PC-9 (cell line): Measurements from ENCODE around the gene IMPA2. TPM values are rescaled to one million over a fixed set of nuclear protein-coding genes. Genes with fewer than 3 reads are reported as not detected.
A peak's percentile ranks its signal among the peaks of the same experiment; 100 is the strongest.

ENCODE experiments used
- BruUV-seq: library from RNA; stranded (reverse); fragments of 400-500 nt; replicated peaks from 2 replicates; lab custom pipeline; 2021; lab: Mats Ljungman, UMichigan
- CTCF ChIA-PET: fragments of 300-600 bp; sonication (Branson Sonifier 250); formaldehyde crosslinking; loops from one replicate; lab custom pipeline; 2022; ENCODE audit warnings: antibody characterized with exemption; lab: Charles Lee
- POLR2A ChIA-PET: fragments of 300-600 bp; sonication (Branson Sonifier 250); formaldehyde crosslinking; loops from one replicate; lab custom pipeline; 2022; ENCODE audit warnings: antibody characterized with exemption; ENCODE audit not compliant: unreplicated experiment; lab: Charles Lee
- DNase-seq, 2 experiments: peaks; one replicate each; pipeline versions ENCODE4 v3.0.0 to v3.0.0-alpha.2; 2015 to 2022; ENCODE audit warnings: mixed read lengths in 1 of 2
- H2AFZ ChIP-seq: fragments of 200-600 bp; sonication (generic); 2 replicates; pipeline ENCODE4 v1.8.1; 2017; ENCODE audit warnings: antibody characterized with exemption
- H3F3A ChIP-seq: fragments of 200-600 bp; sonication (generic); 2 replicates; pipeline ENCODE4 v1.8.1; 2017; ENCODE audit warnings: antibody characterized with exemption, mild to moderate bottlenecking, low read depth; ENCODE audit not compliant: insufficient read depth
- H3K27ac ChIP-seq: fragments of 200-600 bp; sonication (generic); 2 replicates; pipeline ENCODE4 v1.6.1; 2016; ENCODE audit warnings: mixed run types
- H3K27me3 ChIP-seq: fragments of 200-600 bp; sonication (generic); 2 replicates; pipeline ENCODE4 v1.6.1; 2016; ENCODE audit warnings: low read depth, mixed run types; ENCODE audit not compliant: insufficient read depth
- H3K36me3 ChIP-seq: fragments of 200-600 bp; sonication (generic); 2 replicates; pipeline ENCODE4 v1.6.1; 2016; ENCODE audit warnings: low read depth, mixed run types
- H3K4me1 ChIP-seq: fragments of 200-600 bp; sonication (generic); replicated peaks from 2 replicates; pipeline ENCODE4 v1.6.1; 2016; ENCODE audit warnings: mixed run types; ENCODE audit not compliant: insufficient read depth
- H3K4me2 ChIP-seq: fragments of 200-600 bp; sonication (generic); 2 replicates; pipeline ENCODE4 v1.6.1; 2017; ENCODE audit warnings: mixed run types
- H3K4me3 ChIP-seq: fragments of 200-600 bp; sonication (generic); 2 replicates; pipeline ENCODE4 v1.6.1; 2016; ENCODE audit warnings: mixed run types
- H3K79me2 ChIP-seq: fragments of 200-600 bp; sonication (generic); 2 replicates; pipeline ENCODE4 v1.6.1; 2017; ENCODE audit warnings: low read depth, mixed run types
- H3K9me2 ChIP-seq: fragments of 200-600 bp; sonication (generic); 2 replicates; pipeline ENCODE4 v1.8.1; 2017; ENCODE audit warnings: mild to moderate bottlenecking; ENCODE audit not compliant: insufficient read depth
- H3K9me3 ChIP-seq: fragments of 200-600 bp; sonication (generic); 2 replicates; pipeline ENCODE4 v1.8.1; 2016; ENCODE audit warnings: low read depth; ENCODE audit not compliant: insufficient read depth
- H4K20me1 ChIP-seq: fragments of 200-600 bp; sonication (generic); 2 replicates; pipeline ENCODE4 v1.8.1; 2017; ENCODE audit not compliant: insufficient read depth
- EZH2 ChIP-seq: fragments of 200-600 bp; sonication (generic); IDR thresholded peaks from 2 replicates; pipeline ENCODE4 v1.8.0; 2017; ENCODE audit warnings: antibody characterized with exemption, low read depth
- intact Hi-C: fragments of 100-400 bp; cut with micrococcal nuclease; formaldehyde crosslinking; loops from one replicate; pipeline ENCODE4 v1.10.0; 2022; ENCODE audit not compliant: unreplicated experiment
- total RNA-seq: library from RNA; stranded (reverse); gene quantifications from 2 replicates; pipeline ENCODE4 v1.2.3, GENCODE V29; 2021
- TF ChIP-seq, protein P1 (sequence below): fragments of 200-600 bp; sonication (generic); conservative IDR thresholded peaks from 2 replicates; pipeline ENCODE4 v1.6.1; 2017; ENCODE audit warnings: mixed run types, antibody characterized with exemption, mild to moderate bottlenecking, moderate library complexity

The IMPA2 gene
- total RNA-seq, 1 experiment from 2014 or later = 91.4 TPM

DNA sequence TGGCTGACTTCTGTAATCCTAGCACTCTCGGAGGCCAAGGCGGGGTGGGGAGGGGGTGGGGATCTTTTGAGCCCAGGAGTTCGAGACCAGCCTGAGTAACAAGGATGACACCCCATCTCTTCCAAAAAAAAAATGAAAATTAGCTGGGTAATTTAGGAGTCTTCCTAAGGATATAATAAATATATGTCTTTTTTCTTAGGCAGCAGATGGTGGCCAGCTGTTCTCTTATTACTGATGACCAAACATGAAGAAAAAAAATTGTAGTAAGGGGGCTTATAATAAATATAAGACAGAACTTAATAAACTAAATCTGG is 4.2 kb upstream of the IMPA2 start:
- ChIA-PET CTCF (no interaction called here), POLR2A (no interaction called here)
- no peaks in the 10 kb centered on the region for H3K36me3 ChIP-seq
- no peaks in the 10 kb centered on the region for H4K20me1 ChIP-seq
- intact Hi-C loops = no loop called here
- peaks cover 19% of the 10 kb centered on the region for H3K4me1 ChIP-seq
- no peak overlapping the region for H3K4me2 ChIP-seq
- peaks cover 22% of the 10 kb centered on the region; the same call in 1 of the 2 replicates for H3F3A ChIP-seq
- H3K4me3 ChIP-seq = no peak overlapping the region
- BruUV-seq = no TSS peak
- no peak overlapping the region for H3K27ac ChIP-seq
- DNase-seq = no peak
- TF ChIP-seq, protein P1, sequence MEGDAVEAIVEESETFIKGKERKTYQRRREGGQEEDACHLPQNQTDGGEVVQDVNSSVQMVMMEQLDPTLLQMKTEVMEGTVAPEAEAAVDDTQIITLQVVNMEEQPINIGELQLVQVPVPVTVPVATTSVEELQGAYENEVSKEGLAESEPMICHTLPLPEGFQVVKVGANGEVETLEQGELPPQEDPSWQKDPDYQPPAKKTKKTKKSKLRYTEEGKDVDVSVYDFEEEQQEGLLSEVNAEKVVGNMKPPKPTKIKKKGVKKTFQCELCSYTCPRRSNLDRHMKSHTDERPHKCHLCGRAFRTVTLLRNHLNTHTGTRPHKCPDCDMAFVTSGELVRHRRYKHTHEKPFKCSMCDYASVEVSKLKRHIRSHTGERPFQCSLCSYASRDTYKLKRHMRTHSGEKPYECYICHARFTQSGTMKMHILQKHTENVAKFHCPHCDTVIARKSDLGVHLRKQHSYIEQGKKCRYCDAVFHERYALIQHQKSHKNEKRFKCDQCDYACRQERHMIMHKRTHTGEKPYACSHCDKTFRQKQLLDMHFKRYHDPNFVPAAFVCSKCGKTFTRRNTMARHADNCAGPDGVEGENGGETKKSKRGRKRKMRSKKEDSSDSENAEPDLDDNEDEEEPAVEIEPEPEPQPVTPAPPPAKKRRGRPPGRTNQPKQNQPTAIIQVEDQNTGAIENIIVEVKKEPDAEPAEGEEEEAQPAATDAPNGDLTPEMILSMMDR = no peak
- no peak for TF ChIP-seq EZH2
- no peaks in the 10 kb centered on the region for H3K9me3 ChIP-seq
- no peaks in the 10 kb centered on the region for H3K9me2 ChIP-seq
- H3K27me3 ChIP-seq = no peaks in the 10 kb centered on the region
- no peak overlapping the region for H2AFZ ChIP-seq
- H3K79me2 ChIP-seq = peaks cover under 1% of the 10 kb centered on the region; the same call in 1 of the 2 replicates

DNA sequence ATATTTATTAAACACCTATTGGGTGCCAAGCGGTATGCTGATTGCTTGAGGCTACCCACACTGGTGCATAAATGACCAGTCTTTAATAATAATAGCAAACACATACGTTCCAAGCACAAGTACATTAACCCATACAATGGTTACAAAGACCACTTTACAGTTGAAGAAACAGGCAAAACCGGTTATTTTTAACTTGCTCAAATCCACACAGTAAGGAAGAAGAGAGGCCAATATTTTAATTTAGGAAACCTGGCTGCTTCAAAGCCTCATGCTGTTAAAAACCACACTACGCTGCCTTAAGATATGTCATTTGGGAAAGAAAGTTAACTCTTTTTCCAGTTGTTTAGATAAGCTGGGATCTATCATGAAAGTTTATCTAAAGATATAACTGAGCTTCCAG is 2.4 kb upstream of the IMPA2 start:
- ChIA-PET CTCF (no interaction called here), POLR2A (no interaction called here)
- DNase-seq = no peak
- Histone ChIP-seq H3K9me2 (no peaks in the 10 kb centered on the region), H3K9me3 (no peaks in the 10 kb centered on the region), H3K27ac (no peak overlapping the region), H3K79me2 (peaks cover 10% of the 10 kb centered on the region), H2AFZ (no peak overlapping the region), H3K4me3 (no peak overlapping the region), H3K4me1 (peaks cover 31% of the 10 kb centered on the region), H4K20me1 (no peaks in the 10 kb centered on the region), H3K36me3 (no peaks in the 10 kb centered on the region), H3K27me3 (no peaks in the 10 kb centered on the region), H3F3A (peaks cover 26% of the 10 kb centered on the region; the same call in 1 of the 2 replicates), H3K4me2 (peak overlapping the region; percentile 88; the same call in 1 of the 2 replicates)
- intact Hi-C loops = no loop called here
- no peak for TF ChIP-seq EZH2
- TF ChIP-seq, protein P1 = no peak
- no TSS peak for BruUV-seq

DNA sequence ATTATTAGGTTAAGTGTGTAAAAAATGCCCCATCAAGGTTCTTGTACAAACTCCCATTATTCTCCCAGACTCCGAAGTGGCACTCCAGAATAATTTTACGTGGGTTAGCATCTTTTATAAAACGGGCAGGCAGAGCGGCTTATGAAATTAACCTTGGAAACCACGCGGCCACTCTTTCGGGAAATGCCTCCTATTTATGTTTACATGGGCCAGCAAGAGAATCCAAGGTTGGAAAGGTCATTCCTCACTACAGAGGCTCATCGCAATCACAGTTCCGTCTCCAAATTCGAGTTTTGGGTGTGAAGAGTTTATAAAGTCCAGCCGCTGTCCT is 1.2 kb upstream of the IMPA2 start:
- no peaks in the 10 kb centered on the region for H3K36me3 ChIP-seq
- BruUV-seq = no TSS peak
- ChIA-PET CTCF (interaction anchor here (0.6 to 2.4 kb wide), 4 partner anchors 15 to 93 kb away, joined by 3 to 12 read pairs (median 10); no protein-coding TSS in a partner anchor), POLR2A (interaction anchor here (0.6 to 1.8 kb wide), 4 partner anchors 15 to 44 kb away, joined by 5 to 57 read pairs (median 12); no protein-coding TSS in a partner anchor)
- peaks cover 31% of the 10 kb centered on the region for H3K4me1 ChIP-seq
- no peak for DNase-seq
- H3K4me3 ChIP-seq = peak overlapping the region; percentile 69
- no peaks in the 10 kb centered on the region for H3K27me3 ChIP-seq
- peak overlapping the region; percentile 89 for H2AFZ ChIP-seq
- peaks cover 26% of the 10 kb centered on the region; the same call in 1 of the 2 replicates for H3F3A ChIP-seq
- peaks cover 10% of the 10 kb centered on the region for H3K79me2 ChIP-seq
- peak overlapping the region; percentile 84 for H3K27ac ChIP-seq
- peak overlapping the region; percentile 88 for H3K4me2 ChIP-seq
- intact Hi-C loops = loop anchor here (1.0 to 10.0 kb wide), 4 partner anchors 8 to 395 kb away; partner anchors contain the start of genes AFG3L2 and MPPE1
- TF ChIP-seq EZH2 = no peak
- TF ChIP-seq, protein P1 = no peak
- H4K20me1 ChIP-seq = no peaks in the 10 kb centered on the region
- no peaks in the 10 kb centered on the region for H3K9me2 ChIP-seq
- no peaks in the 10 kb centered on the region for H3K9me3 ChIP-seq
